Measurements from ENCODE around the gene PDXK. TPM values are rescaled to one million over a fixed set of nuclear protein-coding genes. Genes with fewer than 3 reads are reported as not detected.

The PDXK gene
- total and polyA plus RNA-seq, 10 of the 15 experiments (the other 5 are each of a cell fraction or from before 2014, with no cell fraction given), result 3.7 to 141 (median 60.0) TPM

DNA sequence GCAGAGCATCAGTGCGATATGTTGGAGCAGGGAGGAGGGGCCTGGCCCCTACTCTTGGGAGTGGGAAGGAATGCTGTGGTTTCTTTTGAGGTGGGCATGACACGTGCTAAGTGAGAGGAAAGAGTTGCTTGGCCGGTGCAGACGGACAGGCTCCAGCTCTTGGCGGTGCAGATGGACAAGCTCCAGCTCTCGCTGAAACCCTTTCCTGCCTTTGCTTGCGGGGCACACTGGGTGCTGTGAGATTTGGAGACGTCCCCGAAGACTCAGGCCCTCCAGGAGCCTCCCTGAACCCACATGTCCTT is 15.9 kb downstream of the PDXK start:
- Histone ChIP-seq H3K27me3 (replicated peaks in 1 of 2; ENCODE audit: control insufficient read depth in 2 of 2, insufficient read depth in 2 of 2, low read length in 1 of 2) (no peaks in the 10 kb centered on the region), H3K36me3 (ENCODE audit: control insufficient read depth in 2 of 2, insufficient read depth in 2 of 2, low read length in 1 of 2) (peaks cover 9 to 17% of the 10 kb centered on the region in 2 experiments; a peak in 3 of 4 replicates), H3K4me1 (ENCODE audit: control insufficient read depth, insufficient read depth, low read length) (no peaks in the 10 kb centered on the region), H2AFZ (ENCODE audit: control insufficient read depth, low read depth, low read length) (no peak overlapping the region), H3K4me2 (ENCODE audit: control insufficient read depth, insufficient read depth) (no peak overlapping the region), H4K20me1 (ENCODE audit: control insufficient read depth, insufficient read depth) (no peaks in the 10 kb centered on the region; the same call in 1 of the 2 replicates), H3K9ac (ENCODE audit: control insufficient read depth, insufficient read depth, low read length) (no peak overlapping the region), H3K4me3 (no peak overlapping the region), H3K9me3 (replicated peaks; ENCODE audit: control insufficient read depth, insufficient read depth, low read length) (no peaks in the 10 kb centered on the region), H3K27ac (ENCODE audit: control insufficient read depth, insufficient read depth) (no peak overlapping the region), H3K79me2 (ENCODE audit: control insufficient read depth, insufficient read depth, low read length) (peaks cover 3% of the 10 kb centered on the region)
- POLR2A ChIA-PET, result no interaction called here
- FAIRE-seq (no peak), ATAC-seq (no peak), DNase-seq (ENCODE audit: low read depth, low spot score) (no peak)
- in situ Hi-C loops (cut with MboI), result no loop called here
- CTCF ChIA-PET, result no interaction called here
- WGBS (ENCODE audit: insufficient coverage, insufficient replicate concordance, low lambda C conversion rate, missing lambda C conversion rate), result 94% methylated on average over 9 of the region's 9 CpGs
- TF ChIP-seq SUPT20H (IDR thresholded peaks at IDR 0.05; ENCODE audit: borderline replicate concordance, control insufficient read depth, low read depth, low read length) (no peak), RCOR1 (conservative IDR thresholded peaks at IDR 0.05; ENCODE audit: low read depth, low read length) (no peak)
- RAD21 ChIA-PET (ENCODE audit: unreplicated experiment), result no interaction called here
- BruUV-seq (replicated peaks), result no TSS peak
- SMC1A ChIA-PET (ENCODE audit: uncharacterized antibody, unreplicated experiment), result no interaction called here
- intact Hi-C loops (cut with micrococcal nuclease; ENCODE audit: unreplicated experiment), result no loop called here

- ChIA-PET POLR2A (interaction anchor here (0.6 kb wide), 1 partner anchor 39 kb away, joined by 3 read pairs; no protein-coding TSS in a partner anchor), SMC1A (ENCODE audit: uncharacterized antibody, unreplicated experiment) (no interaction called here), CTCF (no interaction called here), RAD21 (ENCODE audit: unreplicated experiment) (no interaction called here)
- intact Hi-C loops (cut with micrococcal nuclease; ENCODE audit: unreplicated experiment) (no loop called here), in situ Hi-C loops (cut with MboI) (no loop called here)
- ATAC-seq (no peak; the same call in 2 of the 3 replicates), DNase-seq (ENCODE audit: low read depth, low spot score) (no peak), FAIRE-seq (no peak)
- Histone ChIP-seq H3K9ac (ENCODE audit: control insufficient read depth, insufficient read depth, low read length) (no peak overlapping the region), H3K27me3 (replicated peaks in 1 of 2; ENCODE audit: control insufficient read depth in 2 of 2, insufficient read depth in 2 of 2, low read length in 1 of 2) (no peaks in the 10 kb centered on the region), H2AFZ (ENCODE audit: control insufficient read depth, low read depth, low read length) (no peak overlapping the region), H3K4me1 (ENCODE audit: control insufficient read depth, insufficient read depth, low read length) (no peaks in the 10 kb centered on the region), H3K4me2 (ENCODE audit: control insufficient read depth, insufficient read depth) (no peak overlapping the region), H3K27ac (ENCODE audit: control insufficient read depth, insufficient read depth) (no peak overlapping the region), H3K36me3 (ENCODE audit: control insufficient read depth in 2 of 2, insufficient read depth in 2 of 2, low read length in 1 of 2) (peaks cover 9 to 17% of the 10 kb centered on the region in 2 experiments; a peak in 3 of 4 replicates), H3K79me2 (ENCODE audit: control insufficient read depth, insufficient read depth, low read length) (no peaks in the 10 kb centered on the region; the same call in none of the 2 replicates), H3K9me3 (replicated peaks; ENCODE audit: control insufficient read depth, insufficient read depth, low read length) (no peaks in the 10 kb centered on the region), H4K20me1 (ENCODE audit: control insufficient read depth, insufficient read depth) (no peaks in the 10 kb centered on the region; the same call in 1 of the 2 replicates), H3K4me3 (no peak overlapping the region)
- WGBS (ENCODE audit: insufficient coverage, insufficient replicate concordance, low lambda C conversion rate, missing lambda C conversion rate), result 78% methylated on average over 21 of the region's 22 CpGs
- BruUV-seq (replicated peaks), result no TSS peak
- TF ChIP-seq NKRF (conservative IDR thresholded peaks at IDR 0.05), result no peak
- no peak for TF ChIP-seq KLF5 (IDR thresholded peaks at IDR 0.05; ENCODE audit: partially characterized antibody)
- no peak for TF ChIP-seq RFX5 (IDR thresholded peaks at IDR 0.05; ENCODE audit: low read depth, low read length)
- no peak for TF ChIP-seq POU2F2 (IDR thresholded peaks at IDR 0.05; ENCODE audit: borderline replicate concordance, low read depth, low read length)
- no peak for TF ChIP-seq ZNF384 (IDR thresholded peaks at IDR 0.05; ENCODE audit: borderline replicate concordance, low read depth, low read length)
- TF ChIP-seq, protein P1, sequence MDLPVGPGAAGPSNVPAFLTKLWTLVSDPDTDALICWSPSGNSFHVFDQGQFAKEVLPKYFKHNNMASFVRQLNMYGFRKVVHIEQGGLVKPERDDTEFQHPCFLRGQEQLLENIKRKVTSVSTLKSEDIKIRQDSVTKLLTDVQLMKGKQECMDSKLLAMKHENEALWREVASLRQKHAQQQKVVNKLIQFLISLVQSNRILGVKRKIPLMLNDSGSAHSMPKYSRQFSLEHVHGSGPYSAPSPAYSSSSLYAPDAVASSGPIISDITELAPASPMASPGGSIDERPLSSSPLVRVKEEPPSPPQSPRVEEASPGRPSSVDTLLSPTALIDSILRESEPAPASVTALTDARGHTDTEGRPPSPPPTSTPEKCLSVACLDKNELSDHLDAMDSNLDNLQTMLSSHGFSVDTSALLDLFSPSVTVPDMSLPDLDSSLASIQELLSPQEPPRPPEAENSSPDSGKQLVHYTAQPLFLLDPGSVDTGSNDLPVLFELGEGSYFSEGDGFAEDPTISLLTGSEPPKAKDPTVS (IDR thresholded peaks at IDR 0.05; ENCODE audit: low read depth, low read length), result no peak
- no peak for TF ChIP-seq ESRRA (IDR thresholded peaks at IDR 0.05; ENCODE audit: low read length)
Measured at GRCh38 chr21:43735236-43736091, 16.5 kb downstream of the PDXK start.

All from GM12878 (cell line).